CD8-positive, alpha-beta memory T cell (primary cell): ENCODE results near the gene PTS. TPM values are rescaled to one million over a fixed set of nuclear protein-coding genes. Genes with fewer than 3 reads are reported as not detected.

Experiments
- polyA plus RNA-seq: library from polyadenylated mRNA; unstranded; fragments of 300-500 nt; fragmentation: Illumina TruSeq; gene quantifications from one replicate; pipeline ENCODE4 v1.2.3, GENCODE V29; 2021
- total RNA-seq, 2 experiments: library from RNA; stranded (reverse); gene quantifications; one replicate each; pipeline ENCODE4 v1.2.3, GENCODE V29; 2021

The PTS gene
- total and polyA plus RNA-seq, 3 experiments from 2014 or later = 11.6 to 40.8 (median 38.4) TPM

Other genes with a start within 250 kb of the PTS start
- 10 to 100 TPM; 61.1 to 62.2 TPM for gene DLAT, start 201.0 kb upstream of the PTS start, total RNA-seq
- 22.1 TPM for gene DLAT, start 201.0 kb upstream of the PTS start, polyA plus RNA-seq
- gene PIH1D2, start 152.4 kb upstream of the PTS start, total RNA-seq = under 1 TPM; 0.38 to 0.57 TPM
- gene PIH1D2, start 152.4 kb upstream of the PTS start, polyA plus RNA-seq = not detected
- 10 to 100 TPM; 22.0 to 22.6 TPM for gene NKAPD1, start 152.1 kb upstream of the PTS start, total RNA-seq
- 13.4 TPM for gene NKAPD1, start 152.1 kb upstream of the PTS start, polyA plus RNA-seq
- gene TIMM8B, start 139.7 kb upstream of the PTS start, total RNA-seq = 10 to 100 TPM; 71.9 to 73.5 TPM
- gene TIMM8B, start 139.7 kb upstream of the PTS start, polyA plus RNA-seq = 70.6 TPM
- 100 to 1,000 TPM; 125 to 133 TPM for gene SDHD, start 139.6 kb upstream of the PTS start, total RNA-seq
- gene SDHD, start 139.6 kb upstream of the PTS start, polyA plus RNA-seq = 154 TPM
- gene IL18, start 62.3 kb upstream of the PTS start, total RNA-seq = not detected
- not detected for gene IL18, start 62.3 kb upstream of the PTS start, polyA plus RNA-seq
- gene TEX12, start 59.1 kb upstream of the PTS start, total RNA-seq = under 1 TPM; 0.27 to 0.39 TPM
- gene TEX12, start 59.1 kb upstream of the PTS start, polyA plus RNA-seq = not detected
- 1 to 10 TPM in 1 of 2 experiments, under 1 TPM in 1; 0.84 to 1.1 TPM for gene BCO2, start 50.9 kb upstream of the PTS start, total RNA-seq
- gene BCO2, start 50.9 kb upstream of the PTS start, polyA plus RNA-seq = 0.17 TPM
- gene PLET1, start 34.4 kb downstream of the PTS start, total RNA-seq = not detected
- not detected for gene PLET1, start 34.4 kb downstream of the PTS start, polyA plus RNA-seq